Smooth muscle cell (in vitro differentiated cells): ENCODE results near the gene COLQ. TPM values are rescaled to one million over a fixed set of nuclear protein-coding genes. Genes with fewer than 3 reads are reported as not detected.

Experiments
- DNase-seq: peaks from one replicate; lab custom pipeline; 2025; ENCODE audit not compliant: unreplicated experiment; lab: John Stamatoyannopoulos, UW
- H2AFZ ChIP-seq: fragments of 200-600 bp; sonication (generic); 2 replicates; pipeline ENCODE4 v1.6.0; 2016; ENCODE audit warnings: antibody characterized with exemption, low read depth, mild to moderate bottlenecking
- H3F3A ChIP-seq: fragments of 200-600 bp; sonication (generic); 2 replicates; pipeline ENCODE4 v1.6.0; 2017; ENCODE audit warnings: antibody characterized with exemption, low read depth
- H3K27ac ChIP-seq: fragments of 200-600 bp; sonication (generic); 2 replicates; pipeline ENCODE4 v1.5.1; 2016; ENCODE audit warnings: low read depth, mild to moderate bottlenecking
- H3K27me3 ChIP-seq: fragments of 200-600 bp; sonication (generic); 2 replicates; pipeline ENCODE4 v1.6.1; 2016; ENCODE audit warnings: low read depth, mild to moderate bottlenecking
- H3K36me3 ChIP-seq: fragments of 200-600 bp; sonication (generic); 2 replicates; pipeline ENCODE4 v1.5.1; 2016; ENCODE audit warnings: low read depth
- H3K4me1 ChIP-seq: fragments of 200-600 bp; sonication (generic); 2 replicates; pipeline ENCODE4 v1.5.1; 2016; ENCODE audit warnings: low read depth
- H3K4me2 ChIP-seq: fragments of 200-600 bp; sonication (generic); 2 replicates; pipeline ENCODE4 v1.6.0; 2016; ENCODE audit warnings: mild to moderate bottlenecking
- H3K4me3 ChIP-seq: fragments of 200-600 bp; sonication (generic); 2 replicates; pipeline ENCODE4 v1.5.1; 2016; ENCODE audit warnings: mild to moderate bottlenecking
- H3K79me2 ChIP-seq: fragments of 200-600 bp; sonication (generic); 2 replicates; pipeline ENCODE4 v1.6.0; 2016; ENCODE audit warnings: low read depth, mild to moderate bottlenecking
- H3K9ac ChIP-seq: fragments of 200-600 bp; sonication (generic); 2 replicates; pipeline ENCODE4 v1.6.0; 2016; ENCODE audit warnings: low read depth
- H3K9me3 ChIP-seq: fragments of 200-600 bp; sonication (generic); replicated peaks from 2 replicates; pipeline ENCODE4 v1.5.1; 2016; ENCODE audit warnings: low read depth
- H4K20me1 ChIP-seq: fragments of 200-600 bp; sonication (generic); 2 replicates; pipeline ENCODE4 v1.6.0; 2016; ENCODE audit warnings: low read depth
- WGBS: methylation state at CpG from one replicate; pipeline ENCODE4 v1.1.7; 2016; ENCODE audit warnings: low lambda C conversion rate; 5-methylcytosine and 5-hydroxymethylcytosine counted together
- polyA plus RNA-seq: library from polyadenylated mRNA; unstranded; fragments of >200 nt; fragmentation: Nextera tagmentation; extraction: Ambion mirVana; gene quantifications from 2 replicates; pipeline ENCODE4 v1.2.1, GENCODE V29; 2016
- total RNA-seq: library from RNA; depleted of rRNA; stranded (reverse); fragments of >200 nt; gene quantifications from 2 replicates; pipeline ENCODE4 v1.2.3, GENCODE V29; 2014
- TF ChIP-seq, protein P1 (sequence below): fragments of 200-600 bp; sonication (generic); IDR thresholded peaks from 2 replicates; pipeline ENCODE4 v1.5.1; 2017; ENCODE audit warnings: borderline replicate concordance, mild to moderate bottlenecking, antibody characterized with exemption; ENCODE audit not compliant: insufficient read depth, poor library complexity, severe bottlenecking

Gene COLQ
- total and polyA plus RNA-seq, 2 experiments from 2014 or later: 0.69 to 1.8 TPM

GRCh38 chr3:15531346-15531745, 9.8 kb upstream of the COLQ start:
- WGBS: 88% methylated on average over 1 of the region's 1 CpG
- no peaks in the 10 kb centered on the region for H3K36me3 ChIP-seq
- no peak overlapping the region for H3K4me3 ChIP-seq
- H3K9me3 ChIP-seq: no peaks in the 10 kb centered on the region
- no peak overlapping the region for H2AFZ ChIP-seq
- DNase-seq: no peak
- no peaks in the 10 kb centered on the region for H3K4me1 ChIP-seq
- H3K4me2 ChIP-seq: no peak overlapping the region
- H3K27me3 ChIP-seq: no peaks in the 10 kb centered on the region
- H3K79me2 ChIP-seq: no peaks in the 10 kb centered on the region
- no peak overlapping the region for H3K9ac ChIP-seq
- H3F3A ChIP-seq: no peaks in the 10 kb centered on the region
- TF ChIP-seq, protein P1, sequence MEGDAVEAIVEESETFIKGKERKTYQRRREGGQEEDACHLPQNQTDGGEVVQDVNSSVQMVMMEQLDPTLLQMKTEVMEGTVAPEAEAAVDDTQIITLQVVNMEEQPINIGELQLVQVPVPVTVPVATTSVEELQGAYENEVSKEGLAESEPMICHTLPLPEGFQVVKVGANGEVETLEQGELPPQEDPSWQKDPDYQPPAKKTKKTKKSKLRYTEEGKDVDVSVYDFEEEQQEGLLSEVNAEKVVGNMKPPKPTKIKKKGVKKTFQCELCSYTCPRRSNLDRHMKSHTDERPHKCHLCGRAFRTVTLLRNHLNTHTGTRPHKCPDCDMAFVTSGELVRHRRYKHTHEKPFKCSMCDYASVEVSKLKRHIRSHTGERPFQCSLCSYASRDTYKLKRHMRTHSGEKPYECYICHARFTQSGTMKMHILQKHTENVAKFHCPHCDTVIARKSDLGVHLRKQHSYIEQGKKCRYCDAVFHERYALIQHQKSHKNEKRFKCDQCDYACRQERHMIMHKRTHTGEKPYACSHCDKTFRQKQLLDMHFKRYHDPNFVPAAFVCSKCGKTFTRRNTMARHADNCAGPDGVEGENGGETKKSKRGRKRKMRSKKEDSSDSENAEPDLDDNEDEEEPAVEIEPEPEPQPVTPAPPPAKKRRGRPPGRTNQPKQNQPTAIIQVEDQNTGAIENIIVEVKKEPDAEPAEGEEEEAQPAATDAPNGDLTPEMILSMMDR: no peak
- H4K20me1 ChIP-seq: no peaks in the 10 kb centered on the region
- H3K27ac ChIP-seq: no peak overlapping the region

- no peak overlapping the region for H3K27ac ChIP-seq
- no peak for DNase-seq
- TF ChIP-seq, protein P1: no peak
- H3K9me3 ChIP-seq: no peaks in the 10 kb centered on the region
- no peak overlapping the region for H3K4me3 ChIP-seq
- no peak overlapping the region for H2AFZ ChIP-seq
- H4K20me1 ChIP-seq: no peaks in the 10 kb centered on the region
- H3K79me2 ChIP-seq: no peaks in the 10 kb centered on the region
- no peak overlapping the region for H3K9ac ChIP-seq
- WGBS: 93% methylated on average over 4 of the region's 4 CpGs
- no peaks in the 10 kb centered on the region for H3K27me3 ChIP-seq
- H3F3A ChIP-seq: no peaks in the 10 kb centered on the region
- no peaks in the 10 kb centered on the region for H3K4me1 ChIP-seq
- H3K4me2 ChIP-seq: no peak overlapping the region
- no peaks in the 10 kb centered on the region for H3K36me3 ChIP-seq
These were observed 7.5 kb upstream of the COLQ start for GRCh38 chr3:15528854-15529537.

GRCh38 chr3:15527031-15527459, 5.5 kb upstream of the COLQ start:
- Histone ChIP-seq H3K4me2 (no peak overlapping the region), H3K4me3 (no peak overlapping the region), H3K79me2 (no peaks in the 10 kb centered on the region), H3K27me3 (no peaks in the 10 kb centered on the region), H3K9ac (no peak overlapping the region), H3K27ac (no peak overlapping the region), H3K4me1 (no peaks in the 10 kb centered on the region), H3F3A (no peaks in the 10 kb centered on the region), H4K20me1 (no peaks in the 10 kb centered on the region), H3K36me3 (no peaks in the 10 kb centered on the region), H2AFZ (no peak overlapping the region), H3K9me3 (no peaks in the 10 kb centered on the region)
- 17% methylated on average over 4 of the region's 4 CpGs for WGBS
- no peak for DNase-seq
- TF ChIP-seq, protein P1: peak; percentile 28

- Histone ChIP-seq H3K27ac (no peak overlapping the region), H4K20me1 (no peaks in the 10 kb centered on the region), H3K4me2 (no peak overlapping the region), H3K9ac (no peak overlapping the region), H3K27me3 (no peaks in the 10 kb centered on the region), H3K4me1 (no peaks in the 10 kb centered on the region), H3F3A (no peaks in the 10 kb centered on the region), H3K4me3 (no peak overlapping the region), H2AFZ (no peak overlapping the region), H3K36me3 (no peaks in the 10 kb centered on the region), H3K9me3 (no peaks in the 10 kb centered on the region), H3K79me2 (no peaks in the 10 kb centered on the region)
- TF ChIP-seq, protein P1: no peak
- 85% methylated on average over 1 of the region's 1 CpG for WGBS
- no peak for DNase-seq
These were observed 4.3 kb upstream of the COLQ start for GRCh38 chr3:15525790-15526189.
